ENCODE measurements around the gene CLPSL1. TPM values are rescaled to one million over a fixed set of nuclear protein-coding genes. Genes with fewer than 3 reads are reported as not detected.

The CLPSL1 gene
- total RNA-seq, 1 experiment from 2014 or later, result not detected

GRCh38 chr6:35750557-35750956, 30.3 kb upstream of the CLPSL1 start:
- no peaks in the 10 kb centered on the region for H3K36me3 Mint-ChIP-seq (ENCODE audit: insufficient read depth, unreplicated experiment)
- intact Hi-C loops (cut with micrococcal nuclease), result loop anchor here (10.0 kb wide), 1 partner anchor 344 kb away; no protein-coding TSS in a partner anchor
- no peaks in the 10 kb centered on the region for H3K4me1 Mint-ChIP-seq (ENCODE audit: insufficient read depth, unreplicated experiment)
- H3K9me3 Mint-ChIP-seq (ENCODE audit: unreplicated experiment), result peaks cover 8% of the 10 kb centered on the region
- POLR2A ChIA-PET, result no interaction called here
- no TSS peak for BruUV-seq (replicated peaks)
- no peak overlapping the region for H3K27ac Mint-ChIP-seq (ENCODE audit: low read depth, unreplicated experiment)
- no peak for DNase-seq (ENCODE audit: unreplicated experiment)
- CTCF ChIA-PET, result interaction anchor here (0.7 to 0.9 kb wide), 3 partner anchors 17 to 237 kb away, joined by 3 to 5 read pairs (median 3); no protein-coding TSS in a partner anchor
- TF ChIP-seq CTCF (IDR thresholded peaks at IDR 0.05; ENCODE audit: unreplicated experiment), result no peak
- H3K27me3 Mint-ChIP-seq (ENCODE audit: insufficient read depth, unreplicated experiment), result no peaks in the 10 kb centered on the region
- H3K4me3 Mint-ChIP-seq (ENCODE audit: unreplicated experiment), result no peak overlapping the region

- TF ChIP-seq CTCF (IDR thresholded peaks at IDR 0.05; ENCODE audit: unreplicated experiment), result no peak
- intact Hi-C loops (cut with micrococcal nuclease), result loop anchor here (10.0 kb wide), 1 partner anchor 343 kb away; no protein-coding TSS in a partner anchor
- ChIA-PET CTCF (interaction anchor here (0.7 kb wide), 1 partner anchor 612 kb away, joined by 3 read pairs; no protein-coding TSS in a partner anchor), POLR2A (no interaction called here)
- H3K9me3 Mint-ChIP-seq (ENCODE audit: unreplicated experiment), result peaks cover 8% of the 10 kb centered on the region
- H3K27me3 Mint-ChIP-seq (ENCODE audit: insufficient read depth, unreplicated experiment), result no peaks in the 10 kb centered on the region
- H3K4me1 Mint-ChIP-seq (ENCODE audit: insufficient read depth, unreplicated experiment), result no peaks in the 10 kb centered on the region
- no peak for DNase-seq (ENCODE audit: unreplicated experiment)
- H3K27ac Mint-ChIP-seq (ENCODE audit: low read depth, unreplicated experiment), result no peak overlapping the region
- no peak overlapping the region for H3K4me3 Mint-ChIP-seq (ENCODE audit: unreplicated experiment)
- no TSS peak for BruUV-seq (replicated peaks)
- no peaks in the 10 kb centered on the region for H3K36me3 Mint-ChIP-seq (ENCODE audit: insufficient read depth, unreplicated experiment)
Measured at GRCh38 chr6:35751594-35751993, 29.2 kb upstream of the CLPSL1 start.

GRCh38 chr6:35752330-35752729, 28.5 kb upstream of the CLPSL1 start:
- Mint-ChIP-seq H3K4me1 (ENCODE audit: insufficient read depth, unreplicated experiment) (no peaks in the 10 kb centered on the region), H3K9me3 (ENCODE audit: unreplicated experiment) (peaks cover 7% of the 10 kb centered on the region), H3K4me3 (ENCODE audit: unreplicated experiment) (no peak overlapping the region), H3K27ac (ENCODE audit: low read depth, unreplicated experiment) (no peak overlapping the region), H3K36me3 (ENCODE audit: insufficient read depth, unreplicated experiment) (peaks cover 3% of the 10 kb centered on the region), H3K27me3 (ENCODE audit: insufficient read depth, unreplicated experiment) (no peaks in the 10 kb centered on the region)
- DNase-seq (ENCODE audit: unreplicated experiment), result no peak
- intact Hi-C loops (cut with micrococcal nuclease), result loop anchor here (10.0 kb wide), 1 partner anchor 342 kb away; no protein-coding TSS in a partner anchor
- ChIA-PET CTCF (no interaction called here), POLR2A (interaction anchor here (0.6 kb wide), 1 partner anchor 70 kb away, joined by 5 read pairs; no protein-coding TSS in a partner anchor)
- no peak for TF ChIP-seq CTCF (IDR thresholded peaks at IDR 0.05; ENCODE audit: unreplicated experiment)
- no TSS peak for BruUV-seq (replicated peaks)

GRCh38 chr6:35754452-35755277, 26.2 kb upstream of the CLPSL1 start:
- intact Hi-C loops (cut with micrococcal nuclease), result loop anchor here (10.0 kb wide), 1 partner anchor 340 kb away; no protein-coding TSS in a partner anchor
- BruUV-seq (replicated peaks), result no TSS peak
- Mint-ChIP-seq H3K27me3 (ENCODE audit: insufficient read depth, unreplicated experiment) (peaks cover under 1% of the 10 kb centered on the region), H3K9me3 (ENCODE audit: unreplicated experiment) (no peaks in the 10 kb centered on the region), H3K36me3 (ENCODE audit: insufficient read depth, unreplicated experiment) (peaks cover 6% of the 10 kb centered on the region), H3K4me3 (ENCODE audit: unreplicated experiment) (no peak overlapping the region), H3K4me1 (ENCODE audit: insufficient read depth, unreplicated experiment) (no peaks in the 10 kb centered on the region), H3K27ac (ENCODE audit: low read depth, unreplicated experiment) (no peak overlapping the region)
- no peak for DNase-seq (ENCODE audit: unreplicated experiment)
- POLR2A ChIA-PET, result interaction anchor here (0.8 to 1.5 kb wide), 4 partner anchors 9 to 275 kb away, joined by 3 read pairs; partner anchors contain the start of gene MAPK14
- CTCF ChIA-PET, result interaction anchor here (0.5 to 1.9 kb wide), 7 partner anchors 15 to 341 kb away, joined by 3 to 9 read pairs (median 5); partner anchors contain the start of gene ARMC12
- TF ChIP-seq CTCF (IDR thresholded peaks at IDR 0.05; ENCODE audit: unreplicated experiment), result no peak

Measured in MCF 10A (cell line).